IPS DF 6.9 (cell line): ENCODE measurements around the gene NRP2.

Experiments
- DNase-seq: peaks from one replicate; pipeline ENCODE4 v3.0.0-alpha.2; 2013; ENCODE audit warnings: low read depth, low spot score
- H3K27ac ChIP-seq: one replicate; pipeline ENCODE4 v1.5.1; 2013; ENCODE audit warnings: low read length, control low read depth
- H3K27me3 ChIP-seq: 2 replicates; pipeline ENCODE4 v1.6.1; 2013; ENCODE audit warnings: mild to moderate bottlenecking, low read length; ENCODE audit not compliant: control insufficient read depth, insufficient read depth
- H3K36me3 ChIP-seq: 2 replicates; pipeline ENCODE4 v1.6.1; 2013; ENCODE audit warnings: low read length; ENCODE audit not compliant: control insufficient read depth, insufficient read depth
- H3K4me1 ChIP-seq: 2 replicates; pipeline ENCODE4 v1.6.1; 2013; ENCODE audit warnings: low read length; ENCODE audit not compliant: control insufficient read depth, insufficient read depth
- H3K4me3 ChIP-seq: 2 replicates; pipeline ENCODE4 v1.5.1; 2013; ENCODE audit warnings: mild to moderate bottlenecking, low read length
- H3K9me3 ChIP-seq: 2 replicates; pipeline ENCODE4 v1.6.1; 2013; ENCODE audit warnings: low read length, inconsistent platforms; ENCODE audit not compliant: control insufficient read depth, insufficient read depth
- WGBS: extraction: QIAGEN DNeasy Blood & Tissue Kit; methylation state at CpG from one replicate; pipeline ENCODE4 v1.1.7; 2013; ENCODE audit warnings: mixed read lengths, missing lambda C conversion rate; ENCODE audit not compliant: insufficient read length, insufficient coverage; 5-methylcytosine and 5-hydroxymethylcytosine counted together

NRP2 gene

GRCh38 chr2:205660521-205661124 is 21.7 kb upstream of the NRP2 start:
- WGBS: no CpG with 5 or more reads among the region's 8 CpGs
- H3K9me3 ChIP-seq: no peaks in the 10 kb centered on the region
- no peak overlapping the region for H3K4me3 ChIP-seq
- H3K4me1 ChIP-seq: no peaks in the 10 kb centered on the region
- no peak for DNase-seq
- no peaks in the 10 kb centered on the region for H3K27me3 ChIP-seq
- no peak overlapping the region for H3K27ac ChIP-seq
- H3K36me3 ChIP-seq: no peaks in the 10 kb centered on the region

GRCh38 chr2:205661281-205661680 is 21.0 kb upstream of the NRP2 start:
- no CpG with 5 or more reads among the region's 5 CpGs for WGBS
- Histone ChIP-seq H3K4me3 (no peak overlapping the region), H3K27me3 (no peaks in the 10 kb centered on the region), H3K9me3 (no peaks in the 10 kb centered on the region), H3K4me1 (no peaks in the 10 kb centered on the region), H3K27ac (no peak overlapping the region), H3K36me3 (no peaks in the 10 kb centered on the region)
- no peak for DNase-seq

GRCh38 chr2:205662206-205662965 is 19.9 kb upstream of the NRP2 start:
- no peak overlapping the region for H3K4me3 ChIP-seq
- DNase-seq: no peak
- no peaks in the 10 kb centered on the region for H3K4me1 ChIP-seq
- no peaks in the 10 kb centered on the region for H3K36me3 ChIP-seq
- WGBS: no CpG with 5 or more reads among the region's 3 CpGs
- no peak overlapping the region for H3K27ac ChIP-seq
- H3K27me3 ChIP-seq: no peaks in the 10 kb centered on the region
- H3K9me3 ChIP-seq: no peaks in the 10 kb centered on the region

GRCh38 chr2:205665791-205666190 is 16.5 kb upstream of the NRP2 start:
- Histone ChIP-seq H3K27ac (no peak overlapping the region), H3K27me3 (no peaks in the 10 kb centered on the region), H3K4me1 (peaks cover 2% of the 10 kb centered on the region; the same call in 1 of the 2 replicates), H3K36me3 (no peaks in the 10 kb centered on the region), H3K4me3 (no peak overlapping the region), H3K9me3 (no peaks in the 10 kb centered on the region)
- no peak for DNase-seq
- WGBS: no CpG with 5 or more reads among the region's 2 CpGs

GRCh38 chr2:205670292-205670691 is 12.0 kb upstream of the NRP2 start:
- Histone ChIP-seq H3K4me1 (peaks cover 2% of the 10 kb centered on the region; the same call in 1 of the 2 replicates), H3K27me3 (no peaks in the 10 kb centered on the region), H3K36me3 (no peaks in the 10 kb centered on the region), H3K4me3 (no peak overlapping the region), H3K27ac (no peak overlapping the region), H3K9me3 (no peaks in the 10 kb centered on the region)
- DNase-seq: no peak
- WGBS: no CpG with 5 or more reads among the region's 2 CpGs

GRCh38 chr2:205673312-205673711 is 9.0 kb upstream of the NRP2 start:
- H3K4me3 ChIP-seq: no peak overlapping the region
- H3K27me3 ChIP-seq: no peaks in the 10 kb centered on the region
- H3K4me1 ChIP-seq: peaks cover 2% of the 10 kb centered on the region; the same call in 1 of the 2 replicates
- no peak for DNase-seq
- no CpG with 5 or more reads among the region's 1 CpG for WGBS
- no peaks in the 10 kb centered on the region for H3K9me3 ChIP-seq
- H3K27ac ChIP-seq: no peak overlapping the region
- no peaks in the 10 kb centered on the region for H3K36me3 ChIP-seq

GRCh38 chr2:205675861-205676516 is 6.3 kb upstream of the NRP2 start:
- Histone ChIP-seq H3K4me1 (no peaks in the 10 kb centered on the region), H3K4me3 (no peak overlapping the region), H3K36me3 (no peaks in the 10 kb centered on the region), H3K9me3 (no peaks in the 10 kb centered on the region), H3K27ac (no peak overlapping the region), H3K27me3 (no peaks in the 10 kb centered on the region)
- no peak for DNase-seq
- WGBS: no CpG with 5 or more reads among the region's 7 CpGs

GRCh38 chr2:205678541-205679142 is 3.7 kb upstream of the NRP2 start:
- Histone ChIP-seq H3K4me1 (no peaks in the 10 kb centered on the region), H3K4me3 (no peak overlapping the region), H3K36me3 (no peaks in the 10 kb centered on the region), H3K9me3 (no peaks in the 10 kb centered on the region), H3K27me3 (peaks cover 7% of the 10 kb centered on the region; the same call in 1 of the 2 replicates), H3K27ac (no peak overlapping the region)
- DNase-seq: no peak
- WGBS: no CpG with 5 or more reads among the region's 9 CpGs

- H3K36me3 ChIP-seq: no peaks in the 10 kb centered on the region
- no peak overlapping the region for H3K27ac ChIP-seq
- H3K4me1 ChIP-seq: no peaks in the 10 kb centered on the region; the same call in 1 of the 2 replicates
- H3K9me3 ChIP-seq: no peaks in the 10 kb centered on the region
- no CpG with 5 or more reads among the region's 5 CpGs for WGBS
- H3K4me3 ChIP-seq: no peak overlapping the region
- DNase-seq: no peak
- peaks cover 16% of the 10 kb centered on the region; the same call in 1 of the 2 replicates for H3K27me3 ChIP-seq
These were observed 2.8 kb upstream of the NRP2 start for GRCh38 chr2:205679410-205680009.

GRCh38 chr2:205680067-205680466 is 2.2 kb upstream of the NRP2 start:
- DNase-seq: peak; percentile 86
- no peak overlapping the region for H3K4me3 ChIP-seq
- no CpG with 5 or more reads among the region's 3 CpGs for whole genome bisulfite sequencing

More at GRCh38 chr2:205680067-205680466, 2.2 kb upstream of the NRP2 start:
- peaks cover 4% of the 10 kb centered on the region for H3K4me1 ChIP-seq
- no peak overlapping the region for H3K27ac ChIP-seq
- peaks cover 20% of the 10 kb centered on the region; the same call in 1 of the 2 replicates for H3K27me3 ChIP-seq
- no peaks in the 10 kb centered on the region for H3K9me3 ChIP-seq
- no peaks in the 10 kb centered on the region for H3K36me3 ChIP-seq
